HG02571 (cell line): ENCODE results near the gene CKS2.
"Not testable (repeated sequence)": the region's sequence is repeated elsewhere in the genome, so short reads cannot be mapped to it uniquely, and the experiment has no call there.

Experiments used
- ATAC-seq: cut with Tn5 transposase; IDR thresholded peaks from one replicate; pipeline ENCODE4 v1.9.1; 2021; ENCODE audit warnings: mild to moderate bottlenecking, moderate library complexity; ENCODE audit not compliant: unreplicated experiment

Gene CKS2

DNA sequence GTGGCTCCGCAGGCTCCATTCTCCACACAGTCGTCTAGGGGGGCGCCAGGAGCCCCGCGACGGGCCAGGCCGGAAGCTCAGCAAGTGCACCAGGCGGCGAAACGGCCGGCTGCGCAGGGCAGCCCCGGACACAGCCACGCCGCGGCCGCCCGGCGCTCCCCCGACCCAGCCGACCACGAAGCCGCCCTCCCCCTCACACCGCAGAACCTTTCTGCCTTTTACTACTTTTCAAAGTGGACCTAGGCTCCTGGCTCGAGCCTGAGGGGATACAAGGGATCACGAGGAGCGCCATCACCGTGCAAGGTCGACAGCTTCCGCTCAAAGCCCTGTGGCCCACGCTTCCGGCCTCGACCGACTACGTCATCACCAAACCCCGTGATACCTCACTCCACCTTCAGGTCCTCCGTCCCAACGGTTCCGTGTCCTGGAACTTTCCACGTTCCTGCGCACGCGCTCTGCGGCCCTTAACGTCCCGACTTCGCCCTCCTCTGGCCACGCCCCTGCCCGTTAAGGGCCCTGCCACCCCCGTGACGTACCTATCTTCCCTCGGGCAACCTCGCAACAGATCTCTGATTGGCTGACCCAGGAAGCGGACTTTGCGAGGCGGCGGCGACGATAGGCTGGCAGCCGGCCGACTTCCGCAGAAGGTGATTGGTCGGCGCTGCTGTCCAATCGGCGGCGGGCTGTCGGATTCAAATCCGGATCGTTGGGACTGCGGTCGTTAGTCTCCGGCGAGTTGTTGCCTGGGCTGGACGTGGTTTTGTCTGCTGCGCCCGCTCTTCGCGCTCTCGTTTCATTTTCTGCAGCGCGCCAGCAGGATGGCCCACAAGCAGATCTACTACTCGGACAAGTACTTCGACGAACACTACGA, at the start of gene CKS2:
Gene CKS2 (plus strand): TSS at position 721 of the 871 bp plus-strand sequence. CDS start 98 bp downstream, at position 819.
- peak; percentile 88 for ATAC-seq

- no peak for ATAC-seq
Measured at GRCh38 chr9:89273528-89274279, 37.3 kb upstream of the CKS2 start.

GRCh38 chr9:89274838-89275237, 36.2 kb upstream of the CKS2 start:
- no peak for ATAC-seq

GRCh38 chr9:89276040-89276439, 35.0 kb upstream of the CKS2 start:
- ATAC-seq: not testable (repeated sequence)

DNA sequence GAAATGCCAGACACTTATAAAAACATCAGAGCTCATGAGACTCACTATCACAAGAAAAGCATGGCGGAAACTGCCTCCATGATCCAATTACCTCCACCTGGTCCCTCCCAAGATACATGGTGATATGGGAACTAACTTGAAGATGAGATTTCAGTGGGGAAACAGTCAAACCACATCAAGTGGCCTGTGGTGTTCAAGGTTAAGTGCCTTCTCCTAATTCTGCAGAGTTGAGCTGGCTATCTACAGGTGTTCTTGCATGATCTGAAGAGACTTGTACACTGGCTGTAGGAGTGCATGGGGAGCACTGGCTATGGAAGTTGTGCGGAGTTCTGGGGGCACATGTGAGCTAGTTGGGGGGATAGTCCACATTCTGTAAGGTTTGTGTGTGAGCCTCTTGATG, 34.0 kb upstream of the CKS2 start:
- ATAC-seq: no peak

DNA sequence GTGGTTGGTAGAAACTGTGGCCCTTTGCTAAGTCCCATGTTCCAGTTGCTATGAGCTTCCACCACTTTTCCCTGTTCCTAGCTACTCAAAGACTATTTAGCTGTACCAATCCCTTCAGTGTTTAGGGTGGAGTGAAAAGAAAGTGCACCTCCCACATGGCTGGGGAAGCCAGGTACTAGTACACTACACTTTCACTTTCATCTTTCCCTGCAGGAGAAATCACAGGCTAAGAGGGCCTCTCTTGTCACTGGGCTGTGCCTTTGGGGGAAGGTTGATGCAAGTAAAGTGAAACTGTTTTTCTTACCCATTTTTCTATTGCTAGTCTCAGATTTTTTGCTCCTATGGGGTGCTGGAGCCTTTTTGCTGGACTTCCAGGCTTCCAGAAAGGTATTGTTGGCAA, 33.5 kb upstream of the CKS2 start:
- ATAC-seq: no peak

GRCh38 chr9:89278551-89278950, 32.4 kb upstream of the CKS2 start:
- ATAC-seq: no peak

GRCh38 chr9:89278997-89279739, 31.8 kb upstream of the CKS2 start:
- no peak for ATAC-seq

GRCh38 chr9:89281106-89281505, 29.9 kb upstream of the CKS2 start:
- ATAC-seq: no peak

- not testable (repeated sequence) for ATAC-seq
Measured at GRCh38 chr9:89282248-89282968, 28.6 kb upstream of the CKS2 start.

DNA sequence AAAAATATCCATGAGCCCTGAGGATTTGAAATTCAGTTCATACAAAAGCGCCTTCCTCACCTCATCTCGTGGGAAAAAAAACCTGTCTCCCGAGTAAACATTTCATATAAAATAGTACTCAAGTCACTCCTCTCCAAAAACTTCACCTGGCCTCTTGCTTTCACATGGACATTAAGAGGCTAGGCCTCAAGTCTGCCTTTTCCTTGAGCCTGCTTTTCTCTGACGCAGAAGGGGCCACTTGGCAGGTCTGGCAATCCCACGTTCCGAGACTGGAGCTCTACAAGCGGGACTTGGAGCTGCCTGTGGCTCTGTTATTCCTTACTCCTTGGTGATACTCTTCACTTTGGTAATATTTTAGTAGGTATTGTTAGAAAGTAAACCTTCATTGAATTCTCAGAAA, 26.9 kb upstream of the CKS2 start:
- ATAC-seq: no peak

DNA sequence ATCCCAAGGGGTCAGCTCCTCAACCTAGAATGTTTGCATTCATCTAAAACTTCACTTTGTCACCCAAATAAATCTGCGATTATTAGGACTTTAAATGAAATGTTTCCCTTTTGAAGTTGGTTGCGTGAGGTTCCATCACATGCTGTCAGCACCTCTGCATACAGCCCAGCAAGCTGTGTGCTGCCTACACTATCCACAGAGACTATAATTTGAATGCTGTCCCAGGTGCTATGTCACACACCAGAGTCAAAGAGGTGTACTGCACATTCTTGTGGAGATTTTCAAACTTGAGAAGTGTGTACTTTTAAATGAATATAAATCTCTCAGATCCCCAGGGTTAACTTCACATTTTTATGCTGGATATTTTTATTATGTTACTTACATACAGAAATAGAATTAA, 19.3 kb upstream of the CKS2 start:
- no peak for ATAC-seq

GRCh38 chr9:89293014-89293413, 18.0 kb upstream of the CKS2 start:
- no peak for ATAC-seq

DNA sequence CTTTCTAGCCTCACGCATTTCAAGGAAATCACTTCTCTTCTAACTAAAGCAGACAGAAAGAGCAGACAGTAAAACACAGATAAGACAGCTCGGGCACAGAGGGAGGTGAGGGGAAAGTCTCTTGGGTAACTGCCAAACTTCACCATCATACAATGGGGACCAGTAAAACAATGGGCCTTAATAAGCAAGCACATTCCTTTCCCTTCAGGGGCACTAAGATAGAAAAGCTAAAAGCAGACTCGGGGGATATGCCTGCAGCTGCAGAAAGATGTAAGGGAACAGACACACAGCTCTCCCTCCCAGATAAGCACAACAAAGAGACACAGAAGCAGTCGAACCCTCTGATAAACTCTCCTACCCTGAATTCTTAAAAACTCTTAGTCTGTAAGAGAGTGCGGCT, 15.6 kb upstream of the CKS2 start:
- no peak for ATAC-seq

DNA sequence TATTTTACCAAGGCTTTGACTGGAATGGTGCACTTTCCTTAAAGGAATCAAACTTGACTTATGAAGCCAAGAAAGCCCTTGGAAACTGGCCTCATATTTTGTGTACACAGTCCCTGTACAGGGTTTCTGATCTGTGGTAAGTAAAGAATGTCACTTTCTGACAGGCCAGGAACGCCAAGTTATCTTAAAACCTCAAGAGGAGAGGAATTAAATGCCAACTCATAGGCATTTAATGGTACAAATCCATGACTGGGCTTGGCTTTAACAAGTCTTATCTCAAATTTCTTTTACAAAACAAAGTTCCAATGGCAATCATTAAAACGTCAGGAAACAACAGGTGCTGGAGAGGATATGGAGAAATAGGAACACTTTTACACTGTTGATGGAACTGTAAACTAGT, 9.0 kb upstream of the CKS2 start:
- ATAC-seq: not testable (repeated sequence)

DNA sequence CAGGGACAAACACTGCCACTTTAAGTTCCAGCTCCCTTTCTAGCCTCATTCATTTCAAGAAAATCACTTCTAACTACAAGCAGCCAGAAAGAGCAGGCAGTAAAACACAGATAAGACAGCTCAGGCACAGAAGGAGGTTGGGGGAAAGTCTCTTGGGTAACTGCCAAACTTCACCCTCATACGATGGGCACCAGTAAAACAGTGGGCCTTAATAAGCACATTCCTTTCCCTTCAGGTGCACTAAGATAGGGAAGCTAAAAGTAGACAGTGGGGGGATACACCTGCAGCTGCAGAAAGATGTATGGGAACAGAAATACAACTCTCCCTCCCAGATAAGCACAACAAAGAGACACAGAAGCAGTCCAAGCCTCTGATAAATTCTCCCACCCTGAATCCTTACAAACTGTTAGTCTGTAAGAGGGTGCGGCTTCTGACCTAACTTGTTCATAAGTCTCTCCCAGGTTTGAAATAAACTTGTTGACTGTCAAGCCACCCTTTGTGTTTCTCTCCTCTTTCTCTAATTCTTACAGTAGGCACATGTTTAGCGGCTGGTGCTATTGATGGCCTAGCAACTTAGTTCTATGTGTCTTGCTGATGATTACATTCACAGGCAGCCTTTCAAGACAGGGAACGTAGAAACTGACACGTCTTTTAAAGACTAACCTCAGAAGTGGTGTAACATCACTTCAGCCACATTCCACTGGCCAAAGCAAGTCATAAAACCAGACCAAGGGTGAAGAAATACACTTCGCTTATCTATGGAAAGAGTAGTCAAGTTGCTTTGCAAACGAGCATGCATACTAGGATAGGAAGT, 6.8 kb upstream of the CKS2 start:
- no peak for ATAC-seq

DNA sequence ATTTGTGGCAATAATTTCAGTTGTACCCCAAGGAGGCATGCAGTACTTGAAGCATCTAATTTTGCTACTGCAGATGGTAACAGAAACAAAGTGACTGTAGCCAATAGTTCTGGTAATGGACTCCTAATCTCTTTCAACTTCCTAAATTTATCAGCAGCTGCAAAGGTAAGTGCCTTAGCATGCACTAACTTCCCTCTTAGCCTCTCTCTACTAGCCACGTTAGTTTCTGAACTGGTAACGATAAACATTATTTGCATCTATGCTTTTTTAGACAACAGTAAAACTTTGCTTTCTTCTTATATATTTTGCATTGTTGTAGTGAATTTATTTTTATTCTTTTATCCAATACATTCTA, 6.2 kb upstream of the CKS2 start:
- no peak for ATAC-seq

- no peak for ATAC-seq
Measured at GRCh38 chr9:89305868-89306267, 5.1 kb upstream of the CKS2 start.

GRCh38 chr9:89309166-89309565, 1.8 kb upstream of the CKS2 start:
- ATAC-seq: no peak
